ENCODE data around the gene HAUS1.
"Not testable (repeated sequence)": the region's sequence is repeated elsewhere in the genome, so short reads cannot be mapped to it uniquely, and the experiment has no call there.

HAUS1 gene

DNA sequence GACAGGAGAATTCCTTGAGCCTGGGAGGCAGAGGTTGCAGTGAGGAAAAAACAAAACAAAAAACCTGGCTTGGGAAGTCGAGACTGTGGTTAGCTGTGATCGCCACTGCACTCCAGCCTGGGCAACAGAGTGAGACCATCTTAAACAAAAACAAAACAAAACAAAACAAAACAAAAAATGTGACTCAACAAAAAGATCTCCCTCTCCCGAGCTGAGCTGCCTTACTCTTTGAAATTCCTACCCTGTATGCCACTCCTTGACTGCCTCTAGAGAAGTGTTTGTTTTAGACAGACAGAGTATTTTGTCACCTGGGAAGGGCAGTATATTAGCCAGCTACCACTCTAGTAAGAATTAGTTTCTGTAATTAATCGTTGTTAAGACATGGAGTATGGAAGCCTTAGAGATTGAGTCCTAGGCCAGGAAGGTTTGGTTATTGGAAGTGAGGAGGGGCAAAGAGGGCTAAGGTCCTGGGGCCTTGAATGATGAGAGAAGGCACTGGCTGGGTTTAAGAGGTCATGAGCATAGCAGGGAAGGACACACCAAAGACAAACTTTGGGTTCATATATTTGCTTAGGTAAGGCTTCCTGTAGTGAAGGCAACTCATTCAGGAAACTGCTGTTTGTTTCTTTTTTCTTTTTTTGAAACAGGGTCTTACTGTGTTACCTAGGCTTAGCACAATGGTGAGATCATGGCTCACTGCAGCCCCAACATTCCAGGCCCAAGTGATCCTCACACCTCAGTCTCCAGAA lies 56.0 kb downstream of the HAUS1 start:
- Histone ChIP-seq H3K4me2 (ENCODE audit: low read depth, low read length, poor library complexity, severe bottlenecking) (no peak overlapping the region), H3K4me1 (ENCODE audit: insufficient read depth, low read length, poor library complexity, severe bottlenecking) (no peaks in the 10 kb centered on the region), H3K36me3 (ENCODE audit: insufficient read depth, low read length) (no peaks in the 10 kb centered on the region), H3K79me2 (ENCODE audit: insufficient read depth, low read length) (no peaks in the 10 kb centered on the region), H2AFZ (ENCODE audit: low read length) (no peak overlapping the region), H4K20me1 (ENCODE audit: insufficient read depth, low read length, poor library complexity, severe bottlenecking) (no peaks in the 10 kb centered on the region), H3K9me3 (ENCODE audit: insufficient read depth, low read depth, low read length) (no peaks in the 10 kb centered on the region), H3K27me3 (ENCODE audit: insufficient read depth, low read length, poor library complexity, severe bottlenecking) (no peaks in the 10 kb centered on the region), H3K9me2 (replicated peaks; ENCODE audit: low read depth, low read length) (no peaks in the 10 kb centered on the region), H3F3A (ENCODE audit: low read depth) (no peaks in the 10 kb centered on the region), H3K9ac (ENCODE audit: low read depth, low read length, poor library complexity, severe bottlenecking) (no peak overlapping the region), H3K4me3 (ENCODE audit: low read length, poor library complexity, severe bottlenecking) (no peak overlapping the region)
- TF ChIP-seq, protein P1, sequence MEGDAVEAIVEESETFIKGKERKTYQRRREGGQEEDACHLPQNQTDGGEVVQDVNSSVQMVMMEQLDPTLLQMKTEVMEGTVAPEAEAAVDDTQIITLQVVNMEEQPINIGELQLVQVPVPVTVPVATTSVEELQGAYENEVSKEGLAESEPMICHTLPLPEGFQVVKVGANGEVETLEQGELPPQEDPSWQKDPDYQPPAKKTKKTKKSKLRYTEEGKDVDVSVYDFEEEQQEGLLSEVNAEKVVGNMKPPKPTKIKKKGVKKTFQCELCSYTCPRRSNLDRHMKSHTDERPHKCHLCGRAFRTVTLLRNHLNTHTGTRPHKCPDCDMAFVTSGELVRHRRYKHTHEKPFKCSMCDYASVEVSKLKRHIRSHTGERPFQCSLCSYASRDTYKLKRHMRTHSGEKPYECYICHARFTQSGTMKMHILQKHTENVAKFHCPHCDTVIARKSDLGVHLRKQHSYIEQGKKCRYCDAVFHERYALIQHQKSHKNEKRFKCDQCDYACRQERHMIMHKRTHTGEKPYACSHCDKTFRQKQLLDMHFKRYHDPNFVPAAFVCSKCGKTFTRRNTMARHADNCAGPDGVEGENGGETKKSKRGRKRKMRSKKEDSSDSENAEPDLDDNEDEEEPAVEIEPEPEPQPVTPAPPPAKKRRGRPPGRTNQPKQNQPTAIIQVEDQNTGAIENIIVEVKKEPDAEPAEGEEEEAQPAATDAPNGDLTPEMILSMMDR (conservative IDR thresholded peaks at IDR 0.05; ENCODE audit: low read length): no peak
- TF ChIP-seq EZH2phosphoT487 (IDR thresholded peaks at IDR 0.05; ENCODE audit: borderline replicate concordance): no peak

GRCh38 chr18:46160840-46161239 lies 56.7 kb downstream of the HAUS1 start:
- H3F3A ChIP-seq (ENCODE audit: low read depth); H3K4me1 ChIP-seq (ENCODE audit: insufficient read depth, low read length, poor library complexity, severe bottlenecking); H4K20me1 ChIP-seq (ENCODE audit: insufficient read depth, low read length, poor library complexity, severe bottlenecking); H3K9ac ChIP-seq (ENCODE audit: low read depth, low read length, poor library complexity, severe bottlenecking); H3K36me3 ChIP-seq (ENCODE audit: insufficient read depth, low read length); H3K4me2 ChIP-seq (ENCODE audit: low read depth, low read length, poor library complexity, severe bottlenecking); H3K9me3 ChIP-seq (ENCODE audit: insufficient read depth, low read depth, low read length); H3K9me2 ChIP-seq (replicated peaks; ENCODE audit: low read depth, low read length); H3K4me3 ChIP-seq (ENCODE audit: low read length, poor library complexity, severe bottlenecking); H3K79me2 ChIP-seq (ENCODE audit: insufficient read depth, low read length); H3K27me3 ChIP-seq (ENCODE audit: insufficient read depth, low read length, poor library complexity, severe bottlenecking); H2AFZ ChIP-seq (ENCODE audit: low read length): not testable (repeated sequence)

DNA sequence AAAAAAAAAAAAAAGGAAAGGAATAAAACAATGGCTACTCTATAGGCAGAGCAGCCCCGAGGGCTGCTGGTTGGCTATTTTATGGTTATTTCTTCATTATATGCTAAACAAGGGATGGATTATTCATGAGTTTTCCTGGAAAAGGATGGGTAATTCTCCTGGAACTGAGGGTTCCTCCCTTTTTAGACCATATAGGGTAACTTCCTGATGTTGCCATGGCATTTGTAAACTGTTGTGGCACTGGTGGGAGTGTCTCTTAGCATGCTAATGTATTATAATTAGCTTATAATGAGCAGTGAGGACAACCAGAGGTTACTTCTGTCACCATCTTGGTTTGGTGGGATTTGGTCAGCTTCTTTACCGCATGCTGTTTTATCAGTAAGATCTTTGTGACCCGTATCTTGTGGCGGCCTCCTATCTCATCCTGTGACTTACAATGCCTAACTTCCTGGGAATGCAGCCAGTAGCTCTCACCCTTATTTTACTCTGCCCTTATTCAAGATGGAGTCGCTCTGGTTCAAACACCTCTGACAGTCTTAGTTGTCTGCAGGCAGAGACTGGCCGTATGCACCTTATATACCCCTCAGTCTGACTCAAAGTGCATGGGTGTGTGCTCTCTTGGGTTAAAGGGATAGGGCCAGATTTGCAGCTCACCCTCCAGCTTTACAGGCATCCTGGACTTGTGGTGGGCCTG lies 57.7 kb downstream of the HAUS1 start:
- H3K9ac ChIP-seq (ENCODE audit: low read depth, low read length, poor library complexity, severe bottlenecking): no peak overlapping the region
- H2AFZ ChIP-seq (ENCODE audit: low read length): no peak overlapping the region
- no peaks in the 10 kb centered on the region for H4K20me1 ChIP-seq (ENCODE audit: insufficient read depth, low read length, poor library complexity, severe bottlenecking)
- H3K9me3 ChIP-seq (ENCODE audit: insufficient read depth, low read depth, low read length): no peaks in the 10 kb centered on the region
- H3F3A ChIP-seq (ENCODE audit: low read depth): no peaks in the 10 kb centered on the region
- no peaks in the 10 kb centered on the region for H3K27me3 ChIP-seq (ENCODE audit: insufficient read depth, low read length, poor library complexity, severe bottlenecking)
- H3K9me2 ChIP-seq (replicated peaks; ENCODE audit: low read depth, low read length): no peaks in the 10 kb centered on the region
- no peaks in the 10 kb centered on the region for H3K4me1 ChIP-seq (ENCODE audit: insufficient read depth, low read length, poor library complexity, severe bottlenecking)
- H3K79me2 ChIP-seq (ENCODE audit: insufficient read depth, low read length): no peaks in the 10 kb centered on the region
- TF ChIP-seq, protein P1 (conservative IDR thresholded peaks at IDR 0.05; ENCODE audit: low read length): no peak
- TF ChIP-seq EZH2phosphoT487 (IDR thresholded peaks at IDR 0.05; ENCODE audit: borderline replicate concordance): no peak
- no peak overlapping the region for H3K4me3 ChIP-seq (ENCODE audit: low read length, poor library complexity, severe bottlenecking)
- H3K36me3 ChIP-seq (ENCODE audit: insufficient read depth, low read length): no peaks in the 10 kb centered on the region
- no peak overlapping the region for H3K4me2 ChIP-seq (ENCODE audit: low read depth, low read length, poor library complexity, severe bottlenecking)

Data from Loucy (cell line).